Activated gamma-delta T cell treated with anti-CD3 and anti-CD28 coated beads, Interleukin-2, amount 50 U/mL, for 16 hours (primary cell): ENCODE measurements around the gene FBXW8.

Experiments
- DNase-seq: peaks from one replicate; pipeline ENCODE4 v3.0.0-alpha.2; 2020; ENCODE audit warnings: low read depth

The FBXW8 gene

GRCh38 chr12:117076410-117077372 is 165.9 kb downstream of the FBXW8 start:
- no peak for DNase-seq

GRCh38 chr12:117079487-117079886 is 168.7 kb downstream of the FBXW8 start:
- no peak for DNase-seq

- DNase-seq = no peak
Observed at GRCh38 chr12:117080661-117081144, 170.0 kb downstream of the FBXW8 start.
